ENCODE measurements around the gene ITGBL1. TPM values are rescaled to one million over a fixed set of nuclear protein-coding genes. Genes with fewer than 3 reads are reported as not detected.

ITGBL1 gene
- polyA plus RNA-seq, 1 experiment: 73.7 TPM

DNA sequence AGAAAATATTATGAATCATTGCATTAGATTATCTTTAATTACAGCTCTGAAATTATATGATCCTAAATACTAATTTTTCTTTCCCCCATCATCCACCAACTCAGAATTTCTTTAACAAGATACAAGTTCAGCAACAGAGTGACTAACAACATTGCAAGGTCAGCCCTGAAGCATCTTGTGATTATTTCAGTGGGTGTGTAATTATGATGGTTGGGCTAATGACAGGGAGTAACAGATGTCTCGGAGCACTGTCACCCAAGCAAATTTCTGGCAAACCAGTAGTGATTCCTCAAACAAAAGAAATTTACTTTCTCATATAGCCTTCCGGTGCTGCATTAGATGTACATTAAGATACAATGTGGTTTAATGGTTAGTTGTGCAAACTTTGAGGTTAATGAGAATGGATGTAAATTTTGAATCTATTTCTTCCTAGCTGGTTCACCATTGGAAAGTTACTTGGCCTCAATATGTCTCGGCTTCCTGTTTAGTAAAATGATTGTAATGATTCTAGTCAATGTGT is 238.9 kb downstream of the ITGBL1 start:
- no peaks in the 10 kb centered on the region for H3K36me3 ChIP-seq (ENCODE audit: control insufficient read depth, insufficient read depth, low read length)
- TF ChIP-seq, protein P1, sequence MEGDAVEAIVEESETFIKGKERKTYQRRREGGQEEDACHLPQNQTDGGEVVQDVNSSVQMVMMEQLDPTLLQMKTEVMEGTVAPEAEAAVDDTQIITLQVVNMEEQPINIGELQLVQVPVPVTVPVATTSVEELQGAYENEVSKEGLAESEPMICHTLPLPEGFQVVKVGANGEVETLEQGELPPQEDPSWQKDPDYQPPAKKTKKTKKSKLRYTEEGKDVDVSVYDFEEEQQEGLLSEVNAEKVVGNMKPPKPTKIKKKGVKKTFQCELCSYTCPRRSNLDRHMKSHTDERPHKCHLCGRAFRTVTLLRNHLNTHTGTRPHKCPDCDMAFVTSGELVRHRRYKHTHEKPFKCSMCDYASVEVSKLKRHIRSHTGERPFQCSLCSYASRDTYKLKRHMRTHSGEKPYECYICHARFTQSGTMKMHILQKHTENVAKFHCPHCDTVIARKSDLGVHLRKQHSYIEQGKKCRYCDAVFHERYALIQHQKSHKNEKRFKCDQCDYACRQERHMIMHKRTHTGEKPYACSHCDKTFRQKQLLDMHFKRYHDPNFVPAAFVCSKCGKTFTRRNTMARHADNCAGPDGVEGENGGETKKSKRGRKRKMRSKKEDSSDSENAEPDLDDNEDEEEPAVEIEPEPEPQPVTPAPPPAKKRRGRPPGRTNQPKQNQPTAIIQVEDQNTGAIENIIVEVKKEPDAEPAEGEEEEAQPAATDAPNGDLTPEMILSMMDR (IDR thresholded peaks at IDR 0.05; ENCODE audit: insufficient read depth, low read depth, low read length): no peak
- ChIA-PET CTCF (no interaction called here), POLR2A (no interaction called here)
- no peak for DNase-seq (ENCODE audit: low read depth)
- H3K4me3 ChIP-seq (ENCODE audit: low read depth, low read length): no peak overlapping the region
- no peaks in the 10 kb centered on the region for H3K27me3 ChIP-seq (ENCODE audit: control insufficient read depth, insufficient read depth, low read length)

DNA sequence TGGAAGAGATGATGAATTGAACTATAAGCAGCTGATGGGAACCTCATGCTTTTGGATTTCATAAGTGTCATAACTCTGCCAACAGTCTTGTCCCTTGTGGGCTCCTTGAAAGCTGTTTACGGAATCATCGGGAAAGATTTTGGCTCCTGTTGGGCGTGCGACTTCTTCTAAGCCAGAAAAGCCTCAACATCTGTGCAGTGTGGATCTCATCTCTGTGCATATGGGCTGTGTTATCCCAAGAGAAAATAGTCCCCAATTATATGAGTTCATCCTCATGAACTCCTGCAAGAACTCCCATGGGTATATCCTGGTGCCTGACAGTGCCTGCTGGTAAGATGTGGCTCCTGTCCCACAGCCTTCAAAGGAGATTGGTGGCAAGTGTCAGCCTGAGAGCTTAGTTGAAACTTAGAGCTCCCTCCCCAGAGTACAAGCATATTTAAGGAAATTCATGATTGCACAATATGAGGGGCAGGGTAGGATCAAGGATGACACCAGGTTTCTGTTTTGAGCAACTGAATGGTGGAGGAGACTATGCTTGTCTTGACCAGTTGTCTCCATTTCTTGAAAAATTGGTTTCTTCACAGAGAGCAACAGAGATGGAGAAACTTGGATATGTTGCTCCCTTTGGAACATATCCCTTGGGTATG is 243.5 kb downstream of the ITGBL1 start:
- no peak for DNase-seq (ENCODE audit: low read depth)
- no peaks in the 10 kb centered on the region for H3K36me3 ChIP-seq (ENCODE audit: control insufficient read depth, insufficient read depth, low read length)

DNA sequence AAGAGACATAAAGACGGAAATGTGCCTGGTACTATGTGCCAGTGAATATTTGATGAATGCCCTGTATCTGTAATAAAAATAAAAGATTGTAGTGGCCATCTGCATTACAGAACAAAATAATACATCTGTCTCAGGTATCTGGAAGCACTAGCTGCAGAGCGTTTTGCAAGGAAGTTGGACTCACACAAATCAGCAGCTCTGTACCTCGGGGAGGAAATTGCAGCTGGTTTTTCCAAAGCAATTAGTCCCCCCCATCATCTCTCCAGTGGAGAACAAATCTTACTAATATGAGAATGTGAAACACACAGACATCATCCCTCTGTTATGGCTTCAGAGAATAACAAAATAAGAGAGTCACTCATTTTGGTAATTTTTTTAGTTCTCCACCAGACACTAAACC is 245.3 kb downstream of the ITGBL1 start:
- no peak for DNase-seq (ENCODE audit: low read depth)
- H3K4me3 ChIP-seq (ENCODE audit: low read depth, low read length): no peak overlapping the region
- POLR2A ChIA-PET: no interaction called here
- TF ChIP-seq, protein P1 (IDR thresholded peaks at IDR 0.05; ENCODE audit: insufficient read depth, low read depth, low read length): no peak
- H3K36me3 ChIP-seq (ENCODE audit: control insufficient read depth, insufficient read depth, low read length): no peaks in the 10 kb centered on the region
- no peaks in the 10 kb centered on the region for H3K27me3 ChIP-seq (ENCODE audit: control insufficient read depth, insufficient read depth, low read length)
- CTCF ChIA-PET: no interaction called here

More for the DNA sequence above, 243.5 kb downstream of the ITGBL1 start:
- TF ChIP-seq, protein P1 (IDR thresholded peaks at IDR 0.05; ENCODE audit: insufficient read depth, low read depth, low read length): no peak
- CTCF ChIA-PET: no interaction called here
- Histone ChIP-seq H3K4me3 (ENCODE audit: low read depth, low read length) (no peak overlapping the region), H3K27me3 (ENCODE audit: control insufficient read depth, insufficient read depth, low read length) (no peaks in the 10 kb centered on the region)
- POLR2A ChIA-PET: no interaction called here

DNA sequence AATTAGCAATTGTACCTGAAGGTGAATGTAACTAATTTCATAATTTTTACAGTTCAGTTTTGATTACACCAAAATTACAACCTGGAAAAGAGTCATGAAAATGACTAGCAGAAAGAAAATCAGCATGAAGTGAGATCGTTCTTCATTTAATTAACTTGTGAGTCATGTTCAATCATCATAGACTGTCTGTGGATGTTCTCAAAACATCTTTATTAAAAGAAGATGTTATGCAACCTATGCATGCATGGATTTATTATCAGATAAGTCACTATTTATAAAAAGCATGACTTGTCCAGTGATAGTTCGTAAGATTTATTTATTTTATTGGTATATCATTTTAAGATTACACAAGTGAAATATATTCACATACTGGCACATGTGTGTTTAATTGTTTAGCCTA is 245.9 kb downstream of the ITGBL1 start:
- H3K4me3 ChIP-seq (ENCODE audit: low read depth, low read length): no peak overlapping the region
- H3K36me3 ChIP-seq (ENCODE audit: control insufficient read depth, insufficient read depth, low read length): no peaks in the 10 kb centered on the region
- CTCF ChIA-PET: no interaction called here
- POLR2A ChIA-PET: no interaction called here
- DNase-seq (ENCODE audit: low read depth): peak; percentile 10
- TF ChIP-seq, protein P1 (IDR thresholded peaks at IDR 0.05; ENCODE audit: insufficient read depth, low read depth, low read length): no peak
- H3K27me3 ChIP-seq (ENCODE audit: control insufficient read depth, insufficient read depth, low read length): no peaks in the 10 kb centered on the region

DNA sequence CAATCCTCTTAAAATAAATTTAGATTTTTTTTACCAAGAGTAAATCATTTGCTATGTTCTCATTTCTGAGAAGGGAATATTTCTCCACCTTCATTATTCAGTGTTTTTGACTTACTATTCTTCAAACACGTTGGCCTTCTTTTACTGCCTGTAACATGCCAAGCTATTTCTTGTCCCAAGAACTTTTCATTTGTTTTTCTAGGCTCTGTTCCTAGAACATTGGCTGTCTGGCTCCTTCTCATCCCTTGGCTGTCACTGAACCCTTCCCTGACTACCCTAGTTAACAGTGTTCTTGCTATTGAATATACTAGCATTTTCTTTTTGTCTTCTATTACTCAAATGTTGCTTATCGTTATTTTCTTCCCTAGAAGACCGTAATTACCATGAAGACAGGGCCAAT is 248.1 kb downstream of the ITGBL1 start:
- no peak for DNase-seq (ENCODE audit: low read depth)
- CTCF ChIA-PET: no interaction called here
- Histone ChIP-seq H3K27me3 (ENCODE audit: control insufficient read depth, insufficient read depth, low read length) (no peaks in the 10 kb centered on the region), H3K36me3 (ENCODE audit: control insufficient read depth, insufficient read depth, low read length) (no peaks in the 10 kb centered on the region), H3K4me3 (ENCODE audit: low read depth, low read length) (no peak overlapping the region)
- POLR2A ChIA-PET: no interaction called here
- TF ChIP-seq, protein P1 (IDR thresholded peaks at IDR 0.05; ENCODE audit: insufficient read depth, low read depth, low read length): no peak
